HCT116 (cell line): ENCODE results near the gene CHRNE.

Source experiments
- EGR1 ChIP-seq: IDR thresholded peaks from 2 replicates; pipeline ENCODE4 v1.6.1; 2012; ENCODE audit warnings: low read depth
- FOSL1 ChIP-seq: IDR thresholded peaks from 2 replicates; pipeline ENCODE4 v1.6.1; 2012; ENCODE audit warnings: low read depth
- POLR2A ChIP-seq: IDR thresholded peaks from 2 replicates; pipeline ENCODE4 v1.7.0; 2011; ENCODE audit warnings: borderline replicate concordance; ENCODE audit not compliant: insufficient read depth, insufficient read length; ENCODE audit errors: extremely low read depth
- POLR2AphosphoS5 ChIP-seq: IDR thresholded peaks from 2 replicates; pipeline ENCODE4 v1.6.1; 2011; ENCODE audit warnings: mild to moderate bottlenecking, low read depth, low read length, moderate library complexity
- RAD21 ChIP-seq: IDR thresholded peaks from 2 replicates; pipeline ENCODE4 v1.6.1; 2012; ENCODE audit warnings: low read depth, mild to moderate bottlenecking
- SP1 ChIP-seq: IDR thresholded peaks from 2 replicates; pipeline ENCODE4 v1.6.1; 2012; ENCODE audit warnings: low read depth
- SRF ChIP-seq: IDR thresholded peaks from 2 replicates; pipeline ENCODE4 v1.6.1; 2012; ENCODE audit warnings: low read depth
- TCF7L2 ChIP-seq: IDR thresholded peaks from 2 replicates; pipeline ENCODE4 v1.7.0; 2011; ENCODE audit warnings: borderline replicate concordance, inconsistent platforms; ENCODE audit not compliant: insufficient read depth, insufficient read length; ENCODE audit errors: extremely low read depth
- ZFX ChIP-seq: fragments of 450-650 bp; IDR thresholded peaks from 2 replicates; pipeline ENCODE4 v1.6.1; 2017
- TF ChIP-seq, protein P1 (sequence below), 3 experiments: fragments of 200-600 bp in 1 of 3; sonication (generic) in 1 of 3; IDR thresholded peaks in 2 of 3; conservative IDR thresholded peaks in 1 of 3; 2 replicates each; pipeline ENCODE4 v1.5.1; 2012 to 2017; ENCODE audit warnings: low read depth in 2 of 3, low read length in 2 of 3, antibody characterized with exemption in 1 of 3, borderline replicate concordance in 1 of 3, control low read depth in 1 of 3, mild to moderate bottlenecking in 1 of 3, mixed read lengths in 1 of 3, mixed run types in 1 of 3, moderate library complexity in 1 of 3; ENCODE audit not compliant: insufficient read depth in 1 of 3
- TF ChIP-seq, protein P2 (sequence below): IDR thresholded peaks from 2 replicates; pipeline ENCODE4 v1.6.1; 2012; ENCODE audit warnings: low read depth

DNA sequence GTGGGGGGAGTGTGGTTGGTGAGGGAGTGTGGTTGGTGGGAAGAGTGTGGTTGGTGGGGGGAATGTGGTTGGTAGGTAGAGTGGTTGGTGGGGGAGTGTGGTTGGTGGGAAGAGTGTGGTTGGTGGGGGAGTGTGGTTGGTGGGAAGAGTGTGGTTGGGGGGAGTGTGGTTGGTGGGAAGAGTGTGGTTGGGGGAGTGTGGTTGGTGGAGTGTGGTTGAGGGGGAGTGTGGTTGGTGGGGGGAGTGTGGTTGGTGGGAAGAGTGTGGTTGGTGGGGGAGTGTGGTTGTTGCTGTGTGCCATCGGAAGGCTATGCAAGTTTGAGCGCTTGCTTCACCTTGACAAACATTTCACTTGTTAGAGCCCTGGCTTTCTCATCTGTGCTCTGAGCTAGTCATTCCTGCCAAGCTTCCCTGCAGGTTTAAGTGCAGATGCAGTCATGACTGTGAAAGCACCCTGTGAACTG is 49.7 kb downstream of the CHRNE start:
- TF ChIP-seq SP1, result no peak
- TF ChIP-seq TCF7L2, result no peak
- no peak for TF ChIP-seq EGR1
- TF ChIP-seq, protein P1, sequence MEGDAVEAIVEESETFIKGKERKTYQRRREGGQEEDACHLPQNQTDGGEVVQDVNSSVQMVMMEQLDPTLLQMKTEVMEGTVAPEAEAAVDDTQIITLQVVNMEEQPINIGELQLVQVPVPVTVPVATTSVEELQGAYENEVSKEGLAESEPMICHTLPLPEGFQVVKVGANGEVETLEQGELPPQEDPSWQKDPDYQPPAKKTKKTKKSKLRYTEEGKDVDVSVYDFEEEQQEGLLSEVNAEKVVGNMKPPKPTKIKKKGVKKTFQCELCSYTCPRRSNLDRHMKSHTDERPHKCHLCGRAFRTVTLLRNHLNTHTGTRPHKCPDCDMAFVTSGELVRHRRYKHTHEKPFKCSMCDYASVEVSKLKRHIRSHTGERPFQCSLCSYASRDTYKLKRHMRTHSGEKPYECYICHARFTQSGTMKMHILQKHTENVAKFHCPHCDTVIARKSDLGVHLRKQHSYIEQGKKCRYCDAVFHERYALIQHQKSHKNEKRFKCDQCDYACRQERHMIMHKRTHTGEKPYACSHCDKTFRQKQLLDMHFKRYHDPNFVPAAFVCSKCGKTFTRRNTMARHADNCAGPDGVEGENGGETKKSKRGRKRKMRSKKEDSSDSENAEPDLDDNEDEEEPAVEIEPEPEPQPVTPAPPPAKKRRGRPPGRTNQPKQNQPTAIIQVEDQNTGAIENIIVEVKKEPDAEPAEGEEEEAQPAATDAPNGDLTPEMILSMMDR (IDR thresholded peaks at IDR 0.05 in 2 of 3, conservative IDR thresholded peaks at IDR 0.05 in 1 of 3; ENCODE audit: borderline replicate concordance in 1 of 3, insufficient read depth in 1 of 3, low read depth in 2 of 3, low read length in 2 of 3), result no peak
- TF ChIP-seq POLR2AphosphoS5, result no peak
- no peak for TF ChIP-seq ZFX
- TF ChIP-seq FOSL1, result no peak
- no peak for TF ChIP-seq POLR2A
- TF ChIP-seq, protein P2, sequence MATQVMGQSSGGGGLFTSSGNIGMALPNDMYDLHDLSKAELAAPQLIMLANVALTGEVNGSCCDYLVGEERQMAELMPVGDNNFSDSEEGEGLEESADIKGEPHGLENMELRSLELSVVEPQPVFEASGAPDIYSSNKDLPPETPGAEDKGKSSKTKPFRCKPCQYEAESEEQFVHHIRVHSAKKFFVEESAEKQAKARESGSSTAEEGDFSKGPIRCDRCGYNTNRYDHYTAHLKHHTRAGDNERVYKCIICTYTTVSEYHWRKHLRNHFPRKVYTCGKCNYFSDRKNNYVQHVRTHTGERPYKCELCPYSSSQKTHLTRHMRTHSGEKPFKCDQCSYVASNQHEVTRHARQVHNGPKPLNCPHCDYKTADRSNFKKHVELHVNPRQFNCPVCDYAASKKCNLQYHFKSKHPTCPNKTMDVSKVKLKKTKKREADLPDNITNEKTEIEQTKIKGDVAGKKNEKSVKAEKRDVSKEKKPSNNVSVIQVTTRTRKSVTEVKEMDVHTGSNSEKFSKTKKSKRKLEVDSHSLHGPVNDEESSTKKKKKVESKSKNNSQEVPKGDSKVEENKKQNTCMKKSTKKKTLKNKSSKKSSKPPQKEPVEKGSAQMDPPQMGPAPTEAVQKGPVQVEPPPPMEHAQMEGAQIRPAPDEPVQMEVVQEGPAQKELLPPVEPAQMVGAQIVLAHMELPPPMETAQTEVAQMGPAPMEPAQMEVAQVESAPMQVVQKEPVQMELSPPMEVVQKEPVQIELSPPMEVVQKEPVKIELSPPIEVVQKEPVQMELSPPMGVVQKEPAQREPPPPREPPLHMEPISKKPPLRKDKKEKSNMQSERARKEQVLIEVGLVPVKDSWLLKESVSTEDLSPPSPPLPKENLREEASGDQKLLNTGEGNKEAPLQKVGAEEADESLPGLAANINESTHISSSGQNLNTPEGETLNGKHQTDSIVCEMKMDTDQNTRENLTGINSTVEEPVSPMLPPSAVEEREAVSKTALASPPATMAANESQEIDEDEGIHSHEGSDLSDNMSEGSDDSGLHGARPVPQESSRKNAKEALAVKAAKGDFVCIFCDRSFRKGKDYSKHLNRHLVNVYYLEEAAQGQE, result no peak
- no peak for TF ChIP-seq RAD21
- no peak for TF ChIP-seq SRF
